SW 1271 (cell line): Measurements from ENCODE around the gene MBTPS1.
A peak's percentile ranks its signal among the peaks of the same experiment; 100 is the strongest.

Experiments
- DNase-seq, 2 experiments: peaks; one replicate each; lab custom pipeline; 2025; lab: John Stamatoyannopoulos, UW

MBTPS1 gene

GRCh38 chr16:84098939-84099338 is 17.8 kb downstream of the MBTPS1 start:
- DNase-seq = no peak

GRCh38 chr16:84096447-84097005 is 20.2 kb downstream of the MBTPS1 start:
- DNase-seq = no peak

GRCh38 chr16:84095466-84095865 is 21.3 kb downstream of the MBTPS1 start:
- DNase-seq = no peak

GRCh38 chr16:84093879-84094270 is 22.9 kb downstream of the MBTPS1 start:
- no peak for DNase-seq

DNA sequence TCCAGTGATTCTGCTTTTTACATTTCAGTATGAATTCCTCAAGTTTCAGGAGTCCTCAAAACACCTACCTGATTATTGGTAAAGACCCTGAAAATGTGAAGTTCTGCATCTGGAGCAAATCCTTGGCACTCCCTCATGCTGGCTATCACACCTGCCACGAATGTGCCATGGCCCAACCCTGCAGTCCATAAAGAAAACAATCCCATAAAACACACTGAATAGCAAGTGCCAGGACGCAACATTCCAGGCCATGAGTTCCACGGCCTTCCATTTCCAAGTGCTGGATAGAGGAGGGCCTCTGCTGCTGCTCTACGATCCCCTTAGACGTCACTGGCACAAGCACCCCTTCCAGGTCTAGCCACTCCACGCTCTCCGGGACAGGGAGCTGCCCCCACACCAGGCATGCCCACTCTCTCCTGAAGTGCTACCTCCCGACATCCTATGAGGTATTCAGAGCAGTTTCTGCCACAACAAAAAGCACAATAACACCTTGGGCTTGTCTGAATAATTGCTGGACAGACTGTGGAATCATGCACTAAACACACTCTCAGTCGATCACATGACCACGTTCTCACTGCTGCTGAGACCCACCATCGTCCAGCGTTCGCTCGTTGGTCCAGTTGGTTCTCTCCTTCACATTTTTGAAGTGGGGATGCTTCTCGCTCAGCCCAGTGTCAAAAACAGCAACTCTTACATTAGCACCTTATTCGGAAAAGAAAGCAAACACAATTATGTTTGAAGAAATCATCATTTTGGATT is 23.4 kb downstream of the MBTPS1 start:
- no peak for DNase-seq

- DNase-seq = no peak
Observed at GRCh38 chr16:84091460-84091859, 25.3 kb downstream of the MBTPS1 start.

DNA sequence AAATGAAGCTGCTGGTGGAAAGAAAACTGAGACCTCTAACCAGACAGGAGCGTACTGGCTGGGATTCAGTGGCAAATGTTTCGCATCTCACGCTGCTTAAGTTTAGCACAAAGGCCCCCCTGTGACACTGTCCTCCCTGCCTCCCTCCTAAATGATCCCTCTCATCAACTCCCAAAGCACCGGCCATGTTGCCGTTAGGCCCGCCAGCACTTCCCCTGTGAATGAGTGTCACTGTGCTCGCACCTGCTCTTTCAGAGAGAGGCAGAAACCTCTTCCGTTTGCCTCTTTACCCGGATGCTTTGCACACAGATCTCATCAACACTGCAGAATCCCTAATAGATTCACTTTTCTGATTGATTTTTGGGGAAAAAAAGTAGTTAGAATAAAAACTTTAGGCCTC is 26.5 kb downstream of the MBTPS1 start:
- no peak for DNase-seq

- no peak for DNase-seq
Observed at GRCh38 chr16:84088695-84089395, 27.9 kb downstream of the MBTPS1 start.

DNA sequence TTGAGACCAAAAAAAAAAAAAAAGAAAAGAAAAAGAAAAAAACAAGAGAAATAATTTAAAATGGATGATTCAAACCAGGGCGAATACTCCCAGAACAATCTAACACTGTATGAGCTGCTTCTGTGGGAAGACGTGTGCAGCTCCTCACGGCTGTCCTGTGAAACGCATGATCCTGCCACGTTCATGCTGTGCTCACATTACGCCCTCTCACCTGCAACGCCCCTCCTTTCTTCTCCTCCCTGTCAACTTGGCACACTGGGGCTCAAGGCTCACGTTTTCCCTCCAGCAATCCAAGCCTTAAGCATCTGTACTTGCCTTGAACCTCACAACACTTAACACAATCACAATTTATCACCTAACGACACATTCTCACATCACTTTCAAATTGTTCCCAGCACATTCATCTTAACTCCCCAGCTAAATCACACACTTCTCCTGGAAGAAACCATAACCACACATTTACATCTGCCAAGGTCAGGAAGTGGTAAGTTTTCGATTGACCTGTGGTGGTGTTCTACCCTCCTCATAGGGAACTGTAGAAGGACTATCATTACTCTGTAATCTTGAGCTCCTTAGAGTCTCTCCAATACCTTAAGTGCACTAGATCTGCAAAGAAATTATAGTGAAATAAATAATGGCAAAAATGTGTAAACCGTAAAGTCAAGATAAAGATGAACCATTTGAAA is 29.1 kb downstream of the MBTPS1 start:
- DNase-seq = no peak

DNA sequence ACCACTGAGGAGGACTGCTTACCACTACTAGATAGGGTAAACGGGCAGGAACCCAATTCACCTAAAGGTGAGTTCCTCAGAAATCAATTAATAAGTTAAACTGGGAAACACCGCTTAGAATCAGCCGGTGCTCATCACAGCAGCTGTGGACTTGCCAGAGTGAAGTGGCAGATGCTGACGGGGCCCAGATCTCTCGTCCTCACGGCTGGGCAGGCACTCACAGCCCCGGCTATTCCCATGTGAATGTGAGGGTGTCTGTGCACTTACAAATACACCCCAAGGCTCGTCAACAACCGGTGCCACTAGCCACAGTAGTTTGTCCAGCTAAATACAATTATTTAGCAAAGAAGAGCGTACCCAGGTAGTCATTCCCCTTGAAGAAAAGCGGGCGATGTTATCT is 29.7 kb downstream of the MBTPS1 start:
- DNase-seq = no peak

- no peak for DNase-seq
Observed at GRCh38 chr16:84086341-84086740, 30.4 kb downstream of the MBTPS1 start.

DNA sequence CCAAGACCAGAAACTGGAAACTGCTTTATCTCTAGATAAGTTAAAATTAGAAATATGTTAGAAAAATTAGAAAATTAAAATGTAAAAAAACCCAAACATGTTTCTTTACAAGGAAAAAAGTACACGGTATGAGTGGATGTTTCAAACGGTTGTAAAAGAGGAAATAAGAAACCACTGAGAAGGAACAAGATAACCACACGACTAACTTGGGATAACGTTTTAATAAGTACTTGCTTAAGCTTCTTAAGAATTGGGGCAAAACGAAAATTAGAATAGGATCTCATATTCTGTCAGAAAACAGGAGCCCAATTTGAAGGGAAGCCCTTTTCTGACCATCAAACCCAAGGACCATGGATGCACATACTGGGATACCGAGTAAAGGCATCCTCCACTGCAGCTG is 31.0 kb downstream of the MBTPS1 start:
- DNase-seq = no peak

DNA sequence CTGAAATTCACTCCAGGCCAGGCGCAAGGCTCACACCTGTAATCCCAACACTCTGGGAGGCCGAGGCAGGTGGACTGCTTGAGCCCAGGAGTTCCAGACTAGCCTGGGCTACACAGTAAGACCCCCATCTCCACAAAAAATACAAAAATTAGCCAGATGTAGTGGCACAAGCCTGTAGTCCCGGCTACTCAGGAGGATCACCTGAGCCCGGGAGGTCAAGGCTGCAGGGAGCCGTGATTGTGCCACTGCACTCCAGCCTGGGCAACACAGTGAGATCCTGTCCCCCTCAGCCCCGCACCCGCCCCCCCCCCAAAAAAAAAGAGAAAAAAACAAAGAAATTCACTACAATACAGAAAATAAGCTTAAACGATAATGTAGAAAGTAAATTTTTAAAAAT is 31.5 kb downstream of the MBTPS1 start:
- no peak for DNase-seq

DNA sequence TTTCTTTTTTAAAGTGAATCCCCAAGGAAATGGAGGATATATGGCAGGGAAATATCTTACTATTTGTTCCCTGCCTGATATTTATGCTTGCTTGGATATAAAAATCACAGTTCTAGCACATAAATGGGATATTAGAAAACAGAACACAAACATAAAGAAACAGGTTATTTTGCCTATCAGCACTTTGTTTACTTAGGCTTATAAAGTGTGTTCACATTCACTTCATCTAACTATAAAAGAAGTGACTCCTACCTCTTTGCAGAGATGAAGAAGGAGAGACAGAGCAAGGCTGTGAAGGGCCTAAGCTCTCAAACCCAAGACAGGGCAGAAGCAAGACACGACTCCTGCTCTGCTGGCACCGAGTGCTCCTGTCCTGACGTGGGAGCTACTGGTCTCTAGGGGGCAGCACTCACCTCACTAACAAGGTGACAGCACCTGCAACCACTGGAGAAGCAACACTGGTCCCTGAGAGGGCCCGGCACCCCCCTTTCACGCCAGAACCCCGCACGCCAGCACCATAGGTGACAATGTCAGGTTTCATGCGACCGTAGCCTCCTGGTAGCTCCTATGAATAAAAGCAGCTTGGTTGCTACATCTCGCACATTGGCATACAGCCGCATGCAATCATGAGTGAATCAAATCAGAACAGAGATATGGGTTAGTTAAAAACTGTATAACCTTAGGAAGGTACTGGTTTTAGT is 32.0 kb downstream of the MBTPS1 start:
- peak in 1 of 2 experiments; percentile 53 for DNase-seq

DNA sequence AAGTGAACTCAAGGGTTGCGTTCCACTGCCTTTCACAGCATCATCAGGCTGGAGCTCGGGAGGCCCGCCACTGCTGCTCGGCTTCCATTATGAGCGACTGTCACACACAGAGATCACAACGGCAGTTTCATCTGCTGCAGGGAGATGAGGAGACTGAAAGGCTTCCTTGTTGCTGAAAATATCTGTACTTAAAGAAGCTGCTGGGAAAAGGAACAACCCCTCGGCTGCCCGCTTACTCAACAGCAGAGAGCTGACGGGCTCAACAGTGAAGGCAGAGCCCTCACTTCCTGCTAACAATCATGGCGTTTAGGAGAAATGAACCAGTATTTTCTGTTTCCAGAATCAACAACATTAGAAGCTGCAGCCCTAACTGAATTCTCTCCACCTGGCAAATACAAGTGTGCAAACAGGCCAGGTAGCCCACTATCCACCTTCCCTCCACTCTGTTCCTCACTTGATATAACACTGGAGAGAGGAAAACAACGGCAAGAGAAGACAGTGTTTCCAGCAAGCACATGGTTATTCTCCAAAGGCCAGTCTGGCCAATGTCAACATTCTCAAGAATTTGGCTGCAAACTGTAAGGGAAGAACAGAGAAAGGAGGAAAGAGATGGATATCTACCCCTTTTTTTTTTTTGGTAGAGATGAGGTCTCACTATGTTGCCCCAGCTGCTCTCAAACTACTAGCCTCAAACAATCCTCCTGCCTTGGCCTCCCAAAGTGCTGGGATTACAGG is 33.7 kb downstream of the MBTPS1 start:
- DNase-seq = no peak

GRCh38 chr16:84082110-84082509 is 34.6 kb downstream of the MBTPS1 start:
- no peak for DNase-seq

DNA sequence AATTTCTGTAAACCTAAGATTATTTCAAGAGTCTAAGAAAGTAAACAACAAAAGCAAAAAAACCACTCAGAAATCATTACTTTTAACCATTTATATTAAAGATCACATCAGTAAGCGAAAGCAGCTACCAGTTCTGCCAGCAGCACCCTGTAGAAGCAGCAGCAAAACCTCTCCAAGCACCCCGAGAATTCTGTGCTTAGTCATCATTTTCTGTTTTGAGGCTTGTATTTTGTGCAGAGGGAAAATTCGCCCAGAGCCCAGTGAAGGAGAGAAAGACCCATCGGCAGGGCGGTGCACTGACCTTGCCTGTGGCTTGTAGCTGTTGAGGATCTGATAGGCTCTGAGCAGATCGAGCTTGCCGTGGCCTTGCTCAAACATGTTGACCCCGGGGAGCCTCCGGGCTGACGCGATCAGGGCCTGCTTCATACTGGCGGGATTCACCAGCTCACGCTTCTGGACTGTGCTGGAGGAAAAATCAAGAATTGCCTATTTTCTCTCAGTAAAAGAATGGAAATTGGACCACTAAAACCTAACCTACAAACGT is 35.2 kb downstream of the MBTPS1 start:
- DNase-seq = no peak

- DNase-seq = no peak
Observed at GRCh38 chr16:84080813-84081212, 35.9 kb downstream of the MBTPS1 start.

DNA sequence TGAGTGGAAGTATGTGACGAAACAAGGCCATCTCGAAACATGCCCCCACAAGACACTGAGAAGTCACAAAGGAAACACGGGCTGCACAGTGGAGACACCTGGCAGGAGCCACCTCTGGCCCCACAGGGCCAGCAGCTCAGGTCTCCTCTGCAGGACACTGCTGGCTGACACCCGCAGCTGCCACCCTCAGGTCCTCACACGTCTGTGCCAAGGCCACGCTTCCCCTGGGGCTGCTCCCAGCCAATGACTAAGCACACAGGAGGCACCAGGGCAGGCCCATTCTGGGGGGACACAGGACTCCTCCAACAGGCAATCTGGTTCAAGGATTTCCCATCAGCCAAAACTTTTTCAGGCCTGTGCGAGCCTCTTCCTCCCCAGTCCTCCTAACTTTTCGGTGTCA is 36.4 kb downstream of the MBTPS1 start:
- no peak for DNase-seq

DNA sequence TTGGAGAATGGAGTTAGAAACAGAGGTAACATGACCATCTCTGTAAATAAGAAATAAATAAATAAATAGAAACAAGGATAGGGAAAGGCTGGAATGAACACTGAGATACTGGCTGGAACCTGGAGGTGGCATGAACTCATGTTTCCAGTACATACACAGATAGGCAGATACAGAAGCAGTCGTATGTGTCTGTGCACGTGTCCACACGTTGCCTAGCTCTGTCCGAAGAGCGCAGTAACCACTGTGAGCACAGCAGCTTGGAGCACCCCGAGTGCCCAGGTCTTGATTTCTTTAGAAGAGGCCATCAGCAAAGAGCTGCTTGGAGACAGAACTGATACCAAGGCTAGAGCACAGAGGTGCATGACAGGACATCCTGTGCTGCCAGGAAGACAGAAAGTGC is 37.1 kb downstream of the MBTPS1 start:
- no peak for DNase-seq

DNA sequence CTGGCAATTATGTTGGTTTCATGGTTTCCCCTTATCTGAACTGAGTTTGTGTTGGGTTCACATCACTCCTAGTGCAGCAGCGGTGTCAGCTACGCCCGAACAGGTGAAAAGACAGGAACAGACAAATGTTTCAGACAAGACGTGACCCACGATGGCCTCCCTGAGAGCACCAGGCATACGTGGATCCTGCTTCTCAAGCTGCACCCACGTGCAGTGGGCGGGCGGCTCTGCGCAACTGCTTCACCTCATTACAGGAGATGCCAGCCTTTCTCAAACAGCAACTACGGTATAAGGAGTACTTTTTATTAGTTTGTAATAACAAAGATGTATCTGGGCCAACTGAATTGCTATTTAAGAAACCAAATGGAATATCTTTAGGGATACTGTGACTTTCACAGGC is 41.4 kb downstream of the MBTPS1 start:
- no peak for DNase-seq
